WTC11 (cell line): ENCODE results near the gene NELL1. TPM values are rescaled to one million over a fixed set of nuclear protein-coding genes. Genes with fewer than 3 reads are reported as not detected.

Experiments used
- ATAC-seq: fragments of 200-7000 bp; cut with Tn5 transposase; 2 replicates; pipeline ENCODE4 v1.10.0; 2021; ENCODE audit warnings: mild to moderate bottlenecking, moderate library complexity
- CTCF ChIA-PET: fragments of 300-600 bp; sonication (Branson Sonifier 250); formaldehyde crosslinking; loops from one replicate; lab custom pipeline; 2021; ENCODE audit warnings: antibody characterized with exemption; lab: Charles Lee
- POLR2A ChIA-PET: fragments of 350-600 bp; sonication (Branson Sonifier 250); formaldehyde crosslinking; loops from one replicate; lab custom pipeline; 2021; ENCODE audit warnings: antibody characterized with exemption; lab: Charles Lee
- DNase-seq: peaks from one replicate; pipeline ENCODE4 v3.0.0; 2021; ENCODE audit warnings: low spot score
- H3K27ac Mint-ChIP-seq: 2 replicates; pipeline ENCODE4 v1.8.0; 2021; ENCODE audit warnings: mixed read lengths
- H3K27me3 Mint-ChIP-seq: 2 replicates; pipeline ENCODE4 v1.8.0; 2021; ENCODE audit warnings: low read depth, mild to moderate bottlenecking, moderate library complexity, mixed read lengths
- H3K36me3 Mint-ChIP-seq: 2 replicates; pipeline ENCODE4 v1.8.0; 2021; ENCODE audit warnings: mixed read lengths
- H3K4me1 Mint-ChIP-seq: 2 replicates; pipeline ENCODE4 v1.8.0; 2022; ENCODE audit warnings: mixed read lengths
- H3K4me3 Mint-ChIP-seq: 2 replicates; pipeline ENCODE4 v1.8.0; 2021; ENCODE audit warnings: mild to moderate bottlenecking, moderate library complexity, mixed read lengths
- H3K9me3 Mint-ChIP-seq: 2 replicates; pipeline ENCODE4 v1.8.0; 2021; ENCODE audit warnings: mixed read lengths
- AFF4 ChIP-seq: sonication (generic); formaldehyde crosslinking; IDR thresholded peaks from 2 replicates; pipeline ENCODE4 v1.8.1; 2023; ENCODE audit warnings: mild to moderate bottlenecking, missing genetic modification reagents, borderline replicate concordance
- ATF2 ChIP-seq: sonication (generic); formaldehyde crosslinking; IDR thresholded peaks from 2 replicates; pipeline ENCODE4 v1.8.1; 2022; ENCODE audit warnings: low read depth, missing genetic modification reagents, borderline replicate concordance
- ATF6 ChIP-seq: sonication (generic); formaldehyde crosslinking; IDR thresholded peaks from 2 replicates; pipeline ENCODE4 v1.8.1; 2023; ENCODE audit warnings: mild to moderate bottlenecking, missing genetic modification reagents
- E2F5 ChIP-seq: sonication (generic); formaldehyde crosslinking; IDR thresholded peaks from 2 replicates; pipeline ENCODE4 v1.8.1; 2022; ENCODE audit warnings: mild to moderate bottlenecking, moderate library complexity, missing genetic modification reagents
- GRHL2 ChIP-seq: fragments of 250-450 bp; sonication (Bioruptor Pico); IDR thresholded peaks from 2 replicates; pipeline ENCODE4 v1.8.0; 2022; ENCODE audit warnings: mild to moderate bottlenecking, moderate library complexity; ENCODE audit not compliant: insufficient replicate concordance, severe bottlenecking
- GTF2I ChIP-seq: fragments of 250-450 bp; sonication (Bioruptor Pico); conservative IDR thresholded peaks from 2 replicates; pipeline ENCODE4 v1.4.0; 2021; ENCODE audit warnings: mild to moderate bottlenecking
- HMGA2 ChIP-seq: fragments of 250-450 bp; sonication (Bioruptor Pico); IDR thresholded peaks from 2 replicates; pipeline ENCODE4 v1.4.0; 2021; ENCODE audit warnings: mild to moderate bottlenecking, moderate library complexity
- NR3C1 ChIP-seq: sonication (generic); formaldehyde crosslinking; conservative IDR thresholded peaks from 2 replicates; pipeline ENCODE4 v1.8.1; 2023; ENCODE audit warnings: low read depth, mild to moderate bottlenecking, missing genetic modification reagents
- PREB ChIP-seq: sonication (generic); formaldehyde crosslinking; IDR thresholded peaks from 2 replicates; pipeline ENCODE4 v1.8.1; 2022; ENCODE audit warnings: mild to moderate bottlenecking, missing genetic modification reagents, moderate library complexity, borderline replicate concordance
- PRRX2 ChIP-seq: fragments of 250-450 bp; sonication (Bioruptor Pico); IDR thresholded peaks from 2 replicates; pipeline ENCODE4 v1.8.0; 2021; ENCODE audit warnings: mild to moderate bottlenecking
- RELA ChIP-seq: sonication (generic); formaldehyde crosslinking; IDR thresholded peaks from 2 replicates; pipeline ENCODE4 v1.8.1; 2022; ENCODE audit warnings: missing genetic modification reagents, mild to moderate bottlenecking, borderline replicate concordance
- TCF7 ChIP-seq: sonication (generic); formaldehyde crosslinking; IDR thresholded peaks from 2 replicates; pipeline ENCODE4 v1.8.0; 2022; ENCODE audit warnings: mild to moderate bottlenecking, low read depth, missing genetic modification reagents, moderate library complexity
- ZNF263 ChIP-seq: sonication (generic); formaldehyde crosslinking; IDR thresholded peaks from 2 replicates; pipeline ENCODE4 v1.8.1; 2022; ENCODE audit warnings: low read depth, mild to moderate bottlenecking, moderate library complexity, missing genetic modification reagents
- ZNF317 ChIP-seq: sonication (generic); formaldehyde crosslinking; IDR thresholded peaks from 2 replicates; pipeline ENCODE4 v1.8.1; 2023; ENCODE audit warnings: low read depth, mild to moderate bottlenecking, moderate library complexity, missing genetic modification reagents, borderline replicate concordance
- ZNF423 ChIP-seq: fragments of 250-450 bp; sonication (Bioruptor Pico); IDR thresholded peaks from 2 replicates; pipeline ENCODE4 v2.1.2; 2022; ENCODE audit warnings: mild to moderate bottlenecking, moderate library complexity
- ZSCAN18 ChIP-seq: fragments of 250-450 bp; sonication (Bioruptor Pico); IDR thresholded peaks from 2 replicates; pipeline ENCODE4 v2.1.2; 2022; ENCODE audit warnings: mild to moderate bottlenecking, moderate library complexity
- total RNA-seq: library from RNA; stranded (reverse); gene quantifications from 3 replicates; pipeline ENCODE4 v1.2.3, GENCODE V29; 2021

NELL1 gene
- total RNA-seq, 1 experiment from 2014 or later, result 1.8 TPM

GRCh38 chr11:21364866-21365624 is 695.7 kb downstream of the NELL1 start:
- ATAC-seq, result no peak

GRCh38 chr11:21369947-21370346 is 700.6 kb downstream of the NELL1 start:
- TF ChIP-seq PRRX2 (CRISPR knock-in tag) (no peak), TCF7 (CRISPR knock-in tag) (no peak), AFF4 (CRISPR knock-in tag) (no peak), NR3C1 (CRISPR knock-in tag) (no peak), ZNF423 (CRISPR knock-in tag) (no peak)
- no peaks in the 10 kb centered on the region for H3K27me3 Mint-ChIP-seq
- H3K36me3 Mint-ChIP-seq, result no peaks in the 10 kb centered on the region
- POLR2A ChIA-PET, result no interaction called here
- no peak overlapping the region for H3K4me3 Mint-ChIP-seq
- CTCF ChIA-PET, result no interaction called here
- H3K4me1 Mint-ChIP-seq, result no peaks in the 10 kb centered on the region
- no peak for ATAC-seq
- DNase-seq, result no peak
- no peak overlapping the region for H3K27ac Mint-ChIP-seq
- no peaks in the 10 kb centered on the region for H3K9me3 Mint-ChIP-seq

More at GRCh38 chr11:21364866-21365624, 695.7 kb downstream of the NELL1 start:
- Mint-ChIP-seq H3K4me1 (peaks cover 10% of the 10 kb centered on the region), H3K9me3 (peaks cover 8% of the 10 kb centered on the region; the same call in 1 of the 2 replicates), H3K4me3 (no peak overlapping the region), H3K36me3 (no peaks in the 10 kb centered on the region), H3K27ac (no peak overlapping the region)
- DNase-seq, result no peak
- ChIA-PET POLR2A (no interaction called here), CTCF (no interaction called here)
- TF ChIP-seq GTF2I (CRISPR knock-in tag), result no peak
- no peak for TF ChIP-seq PREB (CRISPR knock-in tag)
- no peak for TF ChIP-seq GRHL2 (CRISPR knock-in tag)
- no peak for TF ChIP-seq ATF6
- TF ChIP-seq RELA (CRISPR knock-in tag), result no peak
- TF ChIP-seq ZNF317 (CRISPR knock-in tag), result no peak
- no peak for TF ChIP-seq HMGA2 (CRISPR knock-in tag)
- TF ChIP-seq ATF2 (CRISPR knock-in tag), result no peak
- TF ChIP-seq ZNF263 (CRISPR knock-in tag), result no peak
- no peak for TF ChIP-seq TCF7 (CRISPR knock-in tag)
- no peak for TF ChIP-seq E2F5
- no peak for TF ChIP-seq ZSCAN18
- TF ChIP-seq, all 79 proteins: peak for 0
- H3K27me3 Mint-ChIP-seq, result no peaks in the 10 kb centered on the region
